GM12875 (cell line): ENCODE results near the gene SDC1.

Experiments
- H3K4me3 ChIP-seq: one replicate; pipeline ENCODE4 v1.5.1; 2011; ENCODE audit warnings: low read depth, low read length, control low read depth
- CTCF ChIP-seq: IDR thresholded peaks from 2 replicates; pipeline ENCODE4 v1.5.1; 2011; ENCODE audit warnings: low read depth, mild to moderate bottlenecking, control low read depth, inconsistent platforms, low read length, moderate library complexity, borderline replicate concordance; ENCODE audit not compliant: insufficient read depth

Gene SDC1

GRCh38 chr2:20220806-20221554 lies 4.0 kb downstream of the SDC1 start:
- no peak overlapping the region for H3K4me3 ChIP-seq
- TF ChIP-seq CTCF: no peak

GRCh38 chr2:20219763-20220380 lies 5.1 kb downstream of the SDC1 start:
- TF ChIP-seq CTCF: no peak
- H3K4me3 ChIP-seq: no peak overlapping the region

- H3K4me3 ChIP-seq: no peak overlapping the region
These were observed 6.3 kb downstream of the SDC1 start for GRCh38 chr2:20218331-20219320.

GRCh38 chr2:20217041-20217970 lies 7.6 kb downstream of the SDC1 start:
- TF ChIP-seq CTCF: no peak

More at GRCh38 chr2:20218331-20219320, 6.3 kb downstream of the SDC1 start:
- TF ChIP-seq CTCF: no peak

GRCh38 chr2:20216130-20217025 lies 8.6 kb downstream of the SDC1 start:
- TF ChIP-seq CTCF: no peak
- H3K4me3 ChIP-seq: no peak overlapping the region

More at GRCh38 chr2:20217041-20217970, 7.6 kb downstream of the SDC1 start:
- H3K4me3 ChIP-seq: no peak overlapping the region
